ENCODE results near the gene FBXW11.
"Not testable (repeated sequence)": the region's sequence is repeated elsewhere in the genome, so short reads cannot be mapped to it uniquely, and the experiment has no call there.

The FBXW11 gene

GRCh38 chr5:171906703-171907590 lies 99.5 kb downstream of the FBXW11 start:
- no peak for FAIRE-seq

GRCh38 chr5:171906066-171906570 lies 100.3 kb downstream of the FBXW11 start:
- FAIRE-seq = no peak

- no peak for FAIRE-seq
These were observed 101.6 kb downstream of the FBXW11 start for GRCh38 chr5:171904886-171905285.

GRCh38 chr5:171901764-171902163 lies 104.7 kb downstream of the FBXW11 start:
- no peak for FAIRE-seq

- FAIRE-seq = no peak
These were observed 106.6 kb downstream of the FBXW11 start for GRCh38 chr5:171899792-171900191.

GRCh38 chr5:171898879-171899278 lies 107.6 kb downstream of the FBXW11 start:
- FAIRE-seq = no peak

GRCh38 chr5:171898386-171898785 lies 108.1 kb downstream of the FBXW11 start:
- no peak for FAIRE-seq

GRCh38 chr5:171897231-171897630 lies 109.2 kb downstream of the FBXW11 start:
- no peak for FAIRE-seq

- FAIRE-seq = no peak
These were observed 111.4 kb downstream of the FBXW11 start for GRCh38 chr5:171895081-171895480.

- FAIRE-seq = no peak
These were observed 113.0 kb downstream of the FBXW11 start for GRCh38 chr5:171893290-171893886.

GRCh38 chr5:171891595-171891994 lies 114.8 kb downstream of the FBXW11 start:
- FAIRE-seq = no peak

GRCh38 chr5:171891150-171891549 lies 115.3 kb downstream of the FBXW11 start:
- no peak for FAIRE-seq

- no peak for FAIRE-seq
These were observed 118.4 kb downstream of the FBXW11 start for GRCh38 chr5:171888051-171888481.

GRCh38 chr5:171886037-171886436 lies 120.4 kb downstream of the FBXW11 start:
- not testable (repeated sequence) for FAIRE-seq

GRCh38 chr5:171882118-171882517 lies 124.3 kb downstream of the FBXW11 start:
- no peak for FAIRE-seq

GRCh38 chr5:171874234-171874633 lies 132.2 kb downstream of the FBXW11 start:
- no peak for FAIRE-seq

- no peak for FAIRE-seq
These were observed 133.8 kb downstream of the FBXW11 start for GRCh38 chr5:171872666-171873065.

GRCh38 chr5:171871711-171872110 lies 134.7 kb downstream of the FBXW11 start:
- no peak for FAIRE-seq

- FAIRE-seq = no peak
These were observed 136.5 kb downstream of the FBXW11 start for GRCh38 chr5:171869956-171870355.

- FAIRE-seq = no peak
These were observed 138.2 kb downstream of the FBXW11 start for GRCh38 chr5:171868236-171868635.

GRCh38 chr5:171867786-171868185 lies 138.7 kb downstream of the FBXW11 start:
- FAIRE-seq = no peak

- FAIRE-seq = no peak
These were observed 141.0 kb downstream of the FBXW11 start for GRCh38 chr5:171865471-171865870.

GRCh38 chr5:171863935-171864334 lies 142.5 kb downstream of the FBXW11 start:
- no peak for FAIRE-seq

GRCh38 chr5:171862624-171863023 lies 143.8 kb downstream of the FBXW11 start:
- FAIRE-seq = no peak
